H1 (cell line): Measurements from ENCODE around the gene RAN.

Source experiments
- BCL11A ChIP-seq, 2 experiments: IDR thresholded peaks; one replicate each; pipeline ENCODE4 v1.6.1; 2011; ENCODE audit warnings: low read depth in 2 of 2, low read length in 2 of 2, mild to moderate bottlenecking in 2 of 2
- CTCF ChIP-seq, 3 experiments: IDR thresholded peaks; 1 replicate in 2 of 3; 2 replicates in 1 of 3; pipeline versions ENCODE4 v1.5.1 to v1.6.1; 2011; ENCODE audit warnings: low read length in 3 of 3, mild to moderate bottlenecking in 3 of 3, inconsistent platforms in 2 of 3, low read depth in 1 of 3, moderate library complexity in 1 of 3; ENCODE audit not compliant: insufficient read depth in 1 of 3; ENCODE audit errors: control extremely low read depth in 1 of 3
- EP300 ChIP-seq, 2 experiments: IDR thresholded peaks; 1 replicate in 1 of 2; 2 replicates in 1 of 2; pipeline ENCODE4 v1.6.1; 2011 to 2012; ENCODE audit warnings: low read depth in 2 of 2, low read length in 2 of 2, mild to moderate bottlenecking in 2 of 2, borderline replicate concordance in 1 of 2, inconsistent platforms in 1 of 2, moderate library complexity in 1 of 2
- EZH2 ChIP-seq: fragments of 200-600 bp; sonication (generic); IDR thresholded peaks from 2 replicates; pipeline ENCODE4 v1.7.1; 2012; ENCODE audit warnings: low read depth, mild to moderate bottlenecking, moderate library complexity, low read length, inconsistent platforms; ENCODE audit not compliant: severe bottlenecking
- MAFK ChIP-seq: IDR thresholded peaks from 2 replicates; pipeline ENCODE4 v1.6.1; 2012; ENCODE audit warnings: low read depth, mild to moderate bottlenecking, improper control_type of control experiment, low read length
- POLR2A ChIP-seq, 2 experiments: IDR thresholded peaks; 1 replicate in 1 of 2; 2 replicates in 1 of 2; pipeline ENCODE4 v1.6.1; 2011; ENCODE audit warnings: low read depth in 2 of 2, low read length in 2 of 2, mild to moderate bottlenecking in 2 of 2; ENCODE audit errors: control extremely low read depth in 1 of 2
- POLR2AphosphoS5 ChIP-seq: IDR thresholded peaks from 2 replicates; pipeline ENCODE4 v1.6.1; 2011; ENCODE audit warnings: low read depth, low read length
- RAD21 ChIP-seq, 2 experiments: IDR thresholded peaks in 1 of 2; conservative IDR thresholded peaks in 1 of 2; 2 replicates each; pipeline ENCODE4 v1.6.1; 2011; ENCODE audit warnings: low read depth in 2 of 2, low read length in 2 of 2, improper control_type of control experiment in 1 of 2, inconsistent platforms in 1 of 2, mild to moderate bottlenecking in 1 of 2, moderate library complexity in 1 of 2
- RBBP5 ChIP-seq: IDR thresholded peaks from 2 replicates; pipeline ENCODE4 v1.7.1; 2012; ENCODE audit warnings: low read depth, mild to moderate bottlenecking, inconsistent platforms, low read length, moderate library complexity, borderline replicate concordance
- RNF2 ChIP-seq: fragments of 200-900, 300-1000 bp; sonication (generic); IDR thresholded peaks from 2 replicates; pipeline ENCODE4 v1.7.1; 2016; ENCODE audit warnings: borderline replicate concordance, low read depth, mild to moderate bottlenecking, antibody characterized with exemption, low read length; ENCODE audit not compliant: poor library complexity, severe bottlenecking; ENCODE audit errors: missing control alignments
- SIN3A ChIP-seq, 2 experiments: IDR thresholded peaks in 1 of 2; conservative IDR thresholded peaks in 1 of 2; 2 replicates each; pipeline ENCODE4 v1.6.1; 2011 to 2012; ENCODE audit warnings: low read length in 2 of 2, improper control_type of control experiment in 1 of 2, low read depth in 1 of 2, mild to moderate bottlenecking in 1 of 2
- SP2 ChIP-seq: IDR thresholded peaks from 2 replicates; pipeline ENCODE4 v1.6.1; 2012; ENCODE audit warnings: mild to moderate bottlenecking, low read length, inconsistent platforms

GRCh38 chr12:130846369-130846768 lies 25.5 kb upstream of the RAN start:
- no peak for TF ChIP-seq SP2
- no peak for TF ChIP-seq EZH2
- TF ChIP-seq RNF2 = no peak
- TF ChIP-seq CTCF (IDR thresholded peaks at IDR 0.05; ENCODE audit: control extremely low read depth in 1 of 3, insufficient read depth in 1 of 3, low read depth in 1 of 3, low read length in 3 of 3) = no peak
- TF ChIP-seq POLR2AphosphoS5 = no peak
- TF ChIP-seq RAD21 (IDR thresholded peaks at IDR 0.05 in 1 of 2, conservative IDR thresholded peaks at IDR 0.05 in 1 of 2; ENCODE audit: low read depth in 2 of 2, low read length in 2 of 2) = no peak
- no peak for TF ChIP-seq BCL11A (IDR thresholded peaks at IDR 0.05; ENCODE audit: low read depth in 2 of 2, low read length in 2 of 2)
- no peak for TF ChIP-seq EP300 (IDR thresholded peaks at IDR 0.05; ENCODE audit: borderline replicate concordance in 1 of 2, low read depth in 2 of 2, low read length in 2 of 2)
- no peak for TF ChIP-seq POLR2A (IDR thresholded peaks at IDR 0.05; ENCODE audit: control extremely low read depth in 1 of 2, low read depth in 2 of 2, low read length in 2 of 2)
- no peak for TF ChIP-seq RBBP5
- TF ChIP-seq MAFK = no peak
- no peak for TF ChIP-seq SIN3A (conservative IDR thresholded peaks at IDR 0.05 in 1 of 2, IDR thresholded peaks at IDR 0.05 in 1 of 2; ENCODE audit: low read depth in 1 of 2, low read length in 2 of 2)
